PC-9 (cell line): ENCODE results near the gene TMEM255A.

Experiments
- EZH2 ChIP-seq: fragments of 200-600 bp; sonication (generic); IDR thresholded peaks from 2 replicates; pipeline ENCODE4 v1.8.0; 2017; ENCODE audit warnings: antibody characterized with exemption, low read depth
- TF ChIP-seq, protein P1 (sequence below): fragments of 200-600 bp; sonication (generic); conservative IDR thresholded peaks from 2 replicates; pipeline ENCODE4 v1.6.1; 2017; ENCODE audit warnings: mixed run types, antibody characterized with exemption, mild to moderate bottlenecking, moderate library complexity

DNA sequence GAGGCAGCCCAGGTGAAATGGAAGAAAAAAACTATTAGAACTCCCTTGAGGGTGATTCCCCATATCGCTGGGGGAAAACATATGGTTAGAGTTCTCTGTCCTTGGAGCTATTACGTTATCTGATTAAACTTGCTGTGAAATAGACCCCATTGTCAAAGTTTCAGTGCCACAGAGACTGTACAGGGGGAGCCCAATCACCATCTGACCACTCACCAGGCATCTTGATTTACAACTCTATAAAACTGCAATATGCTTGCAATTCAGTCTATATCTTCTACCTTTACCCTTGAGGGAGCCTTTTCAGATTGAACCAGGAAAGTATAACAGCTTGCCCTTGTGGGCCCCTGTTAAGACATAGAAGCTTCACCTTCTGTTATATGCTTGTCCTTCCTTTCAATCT lies 18.2 kb downstream of the TMEM255A start:
- TF ChIP-seq, protein P1, sequence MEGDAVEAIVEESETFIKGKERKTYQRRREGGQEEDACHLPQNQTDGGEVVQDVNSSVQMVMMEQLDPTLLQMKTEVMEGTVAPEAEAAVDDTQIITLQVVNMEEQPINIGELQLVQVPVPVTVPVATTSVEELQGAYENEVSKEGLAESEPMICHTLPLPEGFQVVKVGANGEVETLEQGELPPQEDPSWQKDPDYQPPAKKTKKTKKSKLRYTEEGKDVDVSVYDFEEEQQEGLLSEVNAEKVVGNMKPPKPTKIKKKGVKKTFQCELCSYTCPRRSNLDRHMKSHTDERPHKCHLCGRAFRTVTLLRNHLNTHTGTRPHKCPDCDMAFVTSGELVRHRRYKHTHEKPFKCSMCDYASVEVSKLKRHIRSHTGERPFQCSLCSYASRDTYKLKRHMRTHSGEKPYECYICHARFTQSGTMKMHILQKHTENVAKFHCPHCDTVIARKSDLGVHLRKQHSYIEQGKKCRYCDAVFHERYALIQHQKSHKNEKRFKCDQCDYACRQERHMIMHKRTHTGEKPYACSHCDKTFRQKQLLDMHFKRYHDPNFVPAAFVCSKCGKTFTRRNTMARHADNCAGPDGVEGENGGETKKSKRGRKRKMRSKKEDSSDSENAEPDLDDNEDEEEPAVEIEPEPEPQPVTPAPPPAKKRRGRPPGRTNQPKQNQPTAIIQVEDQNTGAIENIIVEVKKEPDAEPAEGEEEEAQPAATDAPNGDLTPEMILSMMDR: no peak
- no peak for TF ChIP-seq EZH2
